Measurements from ENCODE around the gene ZNF439. TPM values are rescaled to one million over a fixed set of nuclear protein-coding genes. Genes with fewer than 3 reads are reported as not detected.

Gene ZNF439
- total and polyA plus RNA-seq, 2 of the 13 experiments (the other 11 are each of a cell fraction or from before 2014, with no cell fraction given): 2.9 to 4.9 TPM

GRCh38 chr19:11890634-11891033, 42.1 kb downstream of the ZNF439 start:
- ATAC-seq (no peak), DNase-seq (ENCODE audit: low spot score) (no peak), FAIRE-seq (no peak)
- Histone ChIP-seq H3K27ac (ENCODE audit: extremely low read length, insufficient read depth, low read length) (no peak overlapping the region), H3K4me1 (ENCODE audit: insufficient read depth, low read length) (peaks cover 55% of the 10 kb centered on the region), H2AFZ (ENCODE audit: low read length) (no peak overlapping the region), H3K27me3 (ENCODE audit: control insufficient read depth in 1 of 2, insufficient read depth in 2 of 2, low read length in 2 of 2) (no peaks in the 10 kb centered on the region; a peak in 1 of 5 replicates), H3K36me3 (replicated peaks in 1 of 2; ENCODE audit: control insufficient read depth in 1 of 2, insufficient read depth in 2 of 2, low read length in 2 of 2) (peaks cover 1 to 12% of the 10 kb centered on the region in 2 experiments; a peak in 4 of 5 replicates), H3K9me3 (ENCODE audit: low read length) (no peaks in the 10 kb centered on the region), H3K4me2 (ENCODE audit: low read depth, low read length) (peak overlapping the region; percentile 86; the same call in 1 of the 2 replicates), H4K20me1 (ENCODE audit: insufficient read depth, low read length) (no peaks in the 10 kb centered on the region), H3K79me2 (ENCODE audit: insufficient read depth, low read length) (peaks cover 40% of the 10 kb centered on the region), H3K9ac (ENCODE audit: insufficient read depth, low read depth, low read length) (no peak overlapping the region), H3K4me3 (replicated peaks in 1 of 3; ENCODE audit: insufficient read depth in 1 of 3, low read depth in 2 of 3, low read length in 3 of 3) (no peak overlapping the region)
- no TSS peak for BruUV-seq (replicated peaks)
- ChIA-PET CTCF (ENCODE audit: low intra/inter-chr PET ratio, low total read pairs) (no interaction called here), POLR2A (no interaction called here)
- intact Hi-C loops (cut with micrococcal nuclease; ENCODE audit: unreplicated experiment) (no loop called here), in situ Hi-C loops (cut with HindIII; ENCODE audit: extremely low pct_ligation_motif_present, low pct_unique_long_range_greater_than_20kb) (no loop called here)
- TF ChIP-seq ZC3H13 (CRISPR knock-in tag; IDR thresholded peaks at IDR 0.05): no peak
- WGBS (ENCODE audit: low lambda C conversion rate): 94% methylated on average over 5 of the region's 5 CpGs

GRCh38 chr19:11894851-11895250, 46.3 kb downstream of the ZNF439 start:
- 96% methylated on average over 6 of the region's 6 CpGs for WGBS (ENCODE audit: low lambda C conversion rate)
- Histone ChIP-seq H3K4me1 (ENCODE audit: insufficient read depth, low read length) (peaks cover 33% of the 10 kb centered on the region), H3K27ac (ENCODE audit: extremely low read length, insufficient read depth, low read length) (no peak overlapping the region), H3K4me3 (replicated peaks in 1 of 3; ENCODE audit: insufficient read depth in 1 of 3, low read depth in 2 of 3, low read length in 3 of 3) (no peak overlapping the region), H3K4me2 (ENCODE audit: low read depth, low read length) (no peak overlapping the region), H3K9ac (ENCODE audit: insufficient read depth, low read depth, low read length) (no peak overlapping the region), H3K36me3 (replicated peaks in 1 of 2; ENCODE audit: control insufficient read depth in 1 of 2, insufficient read depth in 2 of 2, low read length in 2 of 2) (peaks cover 1 to 12% of the 10 kb centered on the region in 2 experiments; a peak in 4 of 5 replicates), H4K20me1 (ENCODE audit: insufficient read depth, low read length) (no peaks in the 10 kb centered on the region), H3K27me3 (ENCODE audit: control insufficient read depth in 1 of 2, insufficient read depth in 2 of 2, low read length in 2 of 2) (no peaks in the 10 kb centered on the region), H2AFZ (ENCODE audit: low read length) (no peak overlapping the region), H3K79me2 (ENCODE audit: insufficient read depth, low read length) (peaks cover 31% of the 10 kb centered on the region), H3K9me3 (ENCODE audit: low read length) (no peaks in the 10 kb centered on the region)
- ChIA-PET CTCF (ENCODE audit: low intra/inter-chr PET ratio, low total read pairs) (no interaction called here), POLR2A (no interaction called here)
- FAIRE-seq: no peak
- no peak for ATAC-seq
- TSS peak; percentile 1 for BruUV-seq (replicated peaks)
- intact Hi-C loops (cut with micrococcal nuclease; ENCODE audit: unreplicated experiment) (no loop called here), in situ Hi-C loops (cut with HindIII; ENCODE audit: extremely low pct_ligation_motif_present, low pct_unique_long_range_greater_than_20kb) (no loop called here)
- TF ChIP-seq YY1 (IDR thresholded peaks at IDR 0.05; ENCODE audit: insufficient read depth, insufficient replicate concordance, low read depth, low read length) (no peak), ZBTB37 (CRISPR knock-in tag; IDR thresholded peaks at IDR 0.05) (no peak), ELF1 (CRISPR knock-in tag; IDR thresholded peaks at IDR 0.05) (no peak), WIZ (CRISPR knock-in tag; IDR thresholded peaks at IDR 0.05) (no peak), HMGA1 (CRISPR knock-in tag; conservative IDR thresholded peaks at IDR 0.05) (no peak), MEF2D (CRISPR knock-in tag; IDR thresholded peaks at IDR 0.05) (no peak), HIVEP1 (CRISPR knock-in tag; IDR thresholded peaks at IDR 0.05) (no peak), ZNF354B (CRISPR knock-in tag; IDR thresholded peaks at IDR 0.05) (no peak), ZNF737 (CRISPR knock-in tag; IDR thresholded peaks at IDR 0.05; ENCODE audit: borderline replicate concordance) (no peak)
- DNase-seq (ENCODE audit: low spot score): no peak
